BE2C (cell line): ENCODE data around the gene ASPG.

Source experiments
- DNase-seq: peaks from one replicate; pipeline ENCODE4 v3.0.0-alpha.2; 2020
- H3K27me3 ChIP-seq: fragments of 250-450 bp; sonication (Bioruptor Pico); 2 replicates; pipeline ENCODE4 v1.5.1; 2020; ENCODE audit warnings: mild to moderate bottlenecking
- H3K36me3 ChIP-seq: fragments of 250-450 bp; sonication (Bioruptor Pico); 2 replicates; pipeline ENCODE4 v1.5.1; 2020; ENCODE audit warnings: mild to moderate bottlenecking
- H3K4me1 ChIP-seq: fragments of 250-450 bp; sonication (Bioruptor Pico); 2 replicates; pipeline ENCODE4 v1.5.1; 2020
- H3K4me3 ChIP-seq: 2 replicates; pipeline ENCODE4 v1.5.1; 2011; ENCODE audit warnings: low read depth, low read length
- H3K9me3 ChIP-seq: fragments of 250-450 bp; sonication (Bioruptor Pico); 2 replicates; pipeline ENCODE4 v1.5.1; 2020
- CTCF ChIP-seq: IDR thresholded peaks from 2 replicates; pipeline ENCODE4 v1.5.1; 2012; ENCODE audit warnings: mild to moderate bottlenecking, low read depth, low read length

Gene ASPG

GRCh38 chr14:104144911-104145825, 59.7 kb downstream of the ASPG start:
- Histone ChIP-seq H3K27me3 (no peaks in the 10 kb centered on the region), H3K36me3 (peaks cover 79% of the 10 kb centered on the region), H3K4me3 (no peak overlapping the region), H3K9me3 (no peaks in the 10 kb centered on the region), H3K4me1 (peaks cover 67% of the 10 kb centered on the region)
- DNase-seq, result peak; percentile 74
- no peak for TF ChIP-seq CTCF

GRCh38 chr14:104145826-104146601, 60.5 kb downstream of the ASPG start:
- no peak for TF ChIP-seq CTCF
- peaks cover 78% of the 10 kb centered on the region for H3K36me3 ChIP-seq
- peaks cover 75% of the 10 kb centered on the region for H3K4me1 ChIP-seq

GRCh38 chr14:104146651-104147345, 61.3 kb downstream of the ASPG start:
- H3K4me1 ChIP-seq, result peaks cover 81% of the 10 kb centered on the region
- no peaks in the 10 kb centered on the region for H3K9me3 ChIP-seq
- H3K27me3 ChIP-seq, result no peaks in the 10 kb centered on the region
- no peak overlapping the region for H3K4me3 ChIP-seq
- DNase-seq, result peak; percentile 14
- H3K36me3 ChIP-seq, result peaks cover 82% of the 10 kb centered on the region
- TF ChIP-seq CTCF, result no peak

More at GRCh38 chr14:104145826-104146601, 60.5 kb downstream of the ASPG start:
- DNase-seq, result peak; percentile 19
- H3K27me3 ChIP-seq, result no peaks in the 10 kb centered on the region
- no peaks in the 10 kb centered on the region for H3K9me3 ChIP-seq
- H3K4me3 ChIP-seq, result no peak overlapping the region

- H3K36me3 ChIP-seq, result peaks cover 82% of the 10 kb centered on the region
- peak; percentile 24 for DNase-seq
- H3K9me3 ChIP-seq, result no peaks in the 10 kb centered on the region
- H3K27me3 ChIP-seq, result no peaks in the 10 kb centered on the region
- H3K4me1 ChIP-seq, result peaks cover 89% of the 10 kb centered on the region
- TF ChIP-seq CTCF, result no peak
- H3K4me3 ChIP-seq, result no peak overlapping the region
Observed at GRCh38 chr14:104147346-104148125, 62.0 kb downstream of the ASPG start.

- Histone ChIP-seq H3K27me3 (no peaks in the 10 kb centered on the region), H3K4me1 (peaks cover 83% of the 10 kb centered on the region)
Observed at GRCh38 chr14:104148433-104149277, 63.2 kb downstream of the ASPG start.

More at GRCh38 chr14:104148433-104149277, 63.2 kb downstream of the ASPG start:
- Histone ChIP-seq H3K4me3 (peak overlapping the region; percentile 29), H3K36me3 (peaks cover 78% of the 10 kb centered on the region), H3K9me3 (no peaks in the 10 kb centered on the region)
- DNase-seq, result peak; percentile 37
- TF ChIP-seq CTCF, result no peak
